Thyroid gland (tissue), 4 donors: ENCODE results near the gene DOCK9.

Source experiments
- POLR2A ChIP-seq, 2 donors: fragments of 450-650 bp; IDR thresholded peaks; one replicate each; pipeline ENCODE4 v1.6.1; 2017; ENCODE audit warnings: antibody characterized with exemption in 2 of 2, mild to moderate bottlenecking in 2 of 2, moderate library complexity in 1 of 2
- TF ChIP-seq, protein P1 (sequence below), 6 experiments: fragments of 200-600 bp in 3 of 6; fragments of 450-650 bp in 3 of 6; sonication (generic) in 3 of 6; IDR thresholded peaks; one replicate each; pipeline ENCODE4 v1.5.1; 2016 to 2019; ENCODE audit warnings: antibody characterized with exemption in 6 of 6, mild to moderate bottlenecking in 2 of 6, inconsistent platforms in 1 of 6, moderate library complexity in 1 of 6

DNA sequence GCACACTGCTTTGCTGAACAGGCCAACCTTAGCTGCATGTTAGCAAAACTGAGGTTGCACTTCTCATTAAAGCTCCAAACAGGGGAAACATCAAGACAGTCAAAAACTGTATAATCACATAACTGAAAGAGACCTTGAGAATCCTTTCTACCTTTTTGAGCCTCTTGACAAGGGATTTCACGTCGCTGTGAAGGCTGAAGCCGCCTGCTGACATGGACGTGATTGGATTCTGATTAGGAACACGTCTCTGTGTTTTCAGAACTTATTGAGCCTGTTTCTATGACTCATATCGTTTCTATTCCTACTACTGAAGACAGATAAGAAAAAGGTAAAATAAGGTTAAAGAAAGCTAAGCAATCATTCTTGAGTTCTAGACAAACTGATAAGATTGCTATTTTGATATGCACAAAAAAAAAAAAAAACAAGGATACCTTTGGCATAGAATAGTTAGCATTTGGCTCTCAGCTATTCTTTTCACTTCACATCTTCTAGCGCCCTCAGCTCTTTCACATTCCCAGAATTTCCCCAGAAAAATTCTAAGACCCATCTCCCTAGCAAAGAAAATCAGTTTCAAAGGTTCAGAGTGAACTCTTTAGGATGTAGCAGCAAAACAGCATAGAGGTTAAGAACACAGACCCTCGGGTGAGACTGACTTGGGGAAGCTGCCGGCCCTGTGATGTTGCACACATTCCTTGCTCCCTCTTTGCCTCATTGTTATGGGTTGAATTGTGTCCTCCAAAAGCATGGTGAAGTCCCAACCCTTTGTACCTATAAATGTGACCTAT lies 81.6 kb downstream of the DOCK9 start:
- TF ChIP-seq, protein P1, sequence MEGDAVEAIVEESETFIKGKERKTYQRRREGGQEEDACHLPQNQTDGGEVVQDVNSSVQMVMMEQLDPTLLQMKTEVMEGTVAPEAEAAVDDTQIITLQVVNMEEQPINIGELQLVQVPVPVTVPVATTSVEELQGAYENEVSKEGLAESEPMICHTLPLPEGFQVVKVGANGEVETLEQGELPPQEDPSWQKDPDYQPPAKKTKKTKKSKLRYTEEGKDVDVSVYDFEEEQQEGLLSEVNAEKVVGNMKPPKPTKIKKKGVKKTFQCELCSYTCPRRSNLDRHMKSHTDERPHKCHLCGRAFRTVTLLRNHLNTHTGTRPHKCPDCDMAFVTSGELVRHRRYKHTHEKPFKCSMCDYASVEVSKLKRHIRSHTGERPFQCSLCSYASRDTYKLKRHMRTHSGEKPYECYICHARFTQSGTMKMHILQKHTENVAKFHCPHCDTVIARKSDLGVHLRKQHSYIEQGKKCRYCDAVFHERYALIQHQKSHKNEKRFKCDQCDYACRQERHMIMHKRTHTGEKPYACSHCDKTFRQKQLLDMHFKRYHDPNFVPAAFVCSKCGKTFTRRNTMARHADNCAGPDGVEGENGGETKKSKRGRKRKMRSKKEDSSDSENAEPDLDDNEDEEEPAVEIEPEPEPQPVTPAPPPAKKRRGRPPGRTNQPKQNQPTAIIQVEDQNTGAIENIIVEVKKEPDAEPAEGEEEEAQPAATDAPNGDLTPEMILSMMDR (IDR thresholded peaks at IDR 0.05) = no peak
- TF ChIP-seq POLR2A (IDR thresholded peaks at IDR 0.05) = no peak
